ENCODE measurements around the gene GTPBP6.
"Not testable (repeated sequence)": the region's sequence is repeated elsewhere in the genome, so short reads cannot be mapped to it uniquely, and the experiment has no call there.

Gene GTPBP6

GRCh38 chrX:316351-317325 is 2.0 kb downstream of the GTPBP6 start:
- no peak for DNase-seq

DNA sequence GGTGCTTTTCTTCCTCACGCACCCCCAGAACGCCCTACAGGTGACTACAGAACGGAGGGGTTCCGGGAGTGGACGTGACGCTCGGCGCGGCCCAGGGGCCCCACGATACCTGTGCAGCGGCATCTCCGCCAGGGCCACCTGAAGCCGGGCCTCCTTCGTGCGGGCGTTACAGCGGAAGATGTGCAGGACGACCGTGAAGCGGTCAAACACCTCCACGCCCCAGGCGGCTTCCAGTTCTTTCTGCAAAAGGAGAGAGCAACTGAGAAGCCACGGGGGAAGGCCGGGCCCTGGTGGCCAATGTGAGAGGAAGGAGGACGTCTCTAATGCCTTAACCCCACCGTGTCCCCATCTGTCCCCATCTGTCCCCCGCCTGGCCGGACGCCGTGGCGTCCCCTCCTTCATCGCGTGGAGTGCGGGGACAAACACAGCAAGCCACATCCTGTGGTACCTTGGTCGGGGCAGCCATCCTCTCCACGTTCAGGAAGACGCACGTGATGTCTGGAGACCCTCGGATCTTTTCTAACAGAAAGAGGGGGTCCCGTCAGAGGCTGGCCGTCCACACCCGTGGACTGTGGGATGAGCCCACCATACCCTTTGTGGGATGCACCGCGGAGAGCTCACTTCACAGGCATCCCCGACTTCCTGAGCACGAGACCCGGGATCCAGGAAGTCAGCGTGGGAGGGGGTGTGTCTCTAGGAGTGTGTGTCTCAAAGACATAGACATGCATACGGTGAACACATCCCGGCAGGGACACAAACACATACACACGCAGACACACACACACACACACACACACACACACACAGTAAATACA is 3.6 kb downstream of the GTPBP6 start:
- DNase-seq = no peak

GRCh38 chrX:314049-314448 is 4.5 kb downstream of the GTPBP6 start:
- no peak for DNase-seq

DNA sequence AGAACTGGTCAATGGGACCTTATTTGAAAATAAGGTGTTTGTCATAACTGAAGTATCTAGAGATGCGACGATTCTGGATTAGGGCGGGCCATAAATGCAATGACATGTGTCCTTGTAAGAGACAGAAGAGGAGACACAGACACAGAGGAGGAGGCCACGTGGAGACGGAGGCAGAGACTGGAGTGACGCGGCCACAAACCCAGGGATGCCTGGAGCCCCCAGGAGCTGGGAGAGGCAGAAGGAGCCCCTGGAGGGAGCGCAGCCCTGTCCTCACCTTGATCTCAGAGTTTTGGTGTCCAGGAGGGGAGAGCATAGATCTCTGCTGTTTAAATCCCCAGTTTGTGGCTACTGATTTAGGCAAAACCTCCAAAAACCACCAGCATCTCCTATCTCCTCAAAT is 5.0 kb downstream of the GTPBP6 start:
- no peak for DNase-seq

DNA sequence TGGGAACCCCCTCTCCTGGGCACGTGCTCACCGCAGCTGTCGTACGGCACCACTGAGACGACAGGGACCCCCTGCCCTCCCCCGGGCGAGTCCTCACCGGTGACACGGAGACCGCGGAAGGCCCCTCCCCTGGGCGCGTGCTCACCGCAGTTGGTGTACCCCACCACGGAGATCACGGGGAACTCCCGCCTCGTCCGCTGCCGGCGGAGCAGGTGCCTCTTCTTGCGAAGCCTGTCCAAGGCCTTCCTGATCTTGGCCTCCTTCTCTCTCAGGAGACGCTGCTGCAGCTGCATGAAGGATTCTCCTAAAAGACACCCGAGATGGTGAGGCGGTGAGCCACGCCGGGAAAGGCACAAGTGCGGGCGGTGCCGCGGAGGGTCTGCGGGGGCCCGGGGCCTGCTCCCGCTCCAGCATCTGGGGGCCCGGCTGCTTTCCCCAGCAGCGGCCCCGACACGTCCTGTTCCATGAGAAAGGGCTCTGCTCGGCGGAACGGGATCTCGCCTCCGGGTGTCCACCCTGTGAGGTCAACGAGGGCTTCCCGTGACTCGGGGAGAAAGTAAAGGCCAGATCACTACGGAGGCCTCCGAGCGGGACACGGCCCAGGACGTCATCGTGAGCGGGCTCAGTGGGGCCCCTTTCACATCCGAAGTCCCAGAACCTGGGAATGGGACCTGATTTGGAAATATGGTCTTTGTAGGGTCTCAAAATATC is 5.8 kb downstream of the GTPBP6 start:
- no peak for DNase-seq

DNA sequence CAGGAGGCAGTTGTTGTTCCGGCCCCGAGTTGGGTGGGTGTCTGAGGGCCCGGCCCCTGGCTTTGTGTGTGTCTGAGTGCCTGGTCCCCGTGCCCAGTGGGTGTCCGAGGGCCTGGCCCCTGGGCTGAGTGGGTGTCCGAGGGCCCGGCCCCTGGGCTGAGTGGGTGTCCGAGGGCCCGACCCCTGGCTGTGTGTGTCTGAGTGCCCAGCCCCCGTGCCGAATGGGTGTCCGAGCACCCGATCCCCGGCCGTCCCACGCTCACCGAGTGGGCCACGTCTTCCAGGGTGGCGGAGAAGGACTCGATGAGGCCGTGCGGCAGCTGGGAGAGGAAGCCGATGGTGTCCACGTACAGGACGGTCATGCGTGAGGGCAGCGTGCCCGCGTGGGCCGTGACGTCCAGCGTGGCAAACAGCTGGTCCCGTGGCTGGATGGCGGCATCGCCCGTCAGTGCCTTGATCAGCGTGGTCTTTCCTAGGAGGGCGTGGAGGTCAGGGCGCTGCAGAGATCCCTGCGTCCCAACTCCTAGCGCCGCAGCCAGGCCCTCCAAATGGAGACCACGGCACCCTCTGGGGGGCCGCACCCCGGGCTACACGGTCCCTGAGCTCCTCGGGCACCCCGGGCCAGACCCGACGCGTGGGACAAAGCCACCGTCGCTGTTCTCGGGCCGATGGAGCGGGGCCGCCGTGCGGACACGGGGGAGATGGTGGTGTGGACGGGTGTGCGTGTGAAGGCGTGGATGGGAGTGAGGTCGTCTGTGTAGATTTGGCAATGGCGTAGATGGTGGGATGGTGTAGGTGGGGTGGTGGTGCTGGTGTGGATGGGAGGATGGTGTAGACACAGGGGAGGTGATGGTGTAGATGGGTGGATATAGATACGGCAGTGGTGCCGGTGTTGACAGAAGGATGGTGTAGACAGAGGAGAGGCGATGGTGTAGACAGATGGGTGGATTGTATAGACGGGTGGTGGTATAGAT is 7.2 kb downstream of the GTPBP6 start:
- DNase-seq = no peak

DNA sequence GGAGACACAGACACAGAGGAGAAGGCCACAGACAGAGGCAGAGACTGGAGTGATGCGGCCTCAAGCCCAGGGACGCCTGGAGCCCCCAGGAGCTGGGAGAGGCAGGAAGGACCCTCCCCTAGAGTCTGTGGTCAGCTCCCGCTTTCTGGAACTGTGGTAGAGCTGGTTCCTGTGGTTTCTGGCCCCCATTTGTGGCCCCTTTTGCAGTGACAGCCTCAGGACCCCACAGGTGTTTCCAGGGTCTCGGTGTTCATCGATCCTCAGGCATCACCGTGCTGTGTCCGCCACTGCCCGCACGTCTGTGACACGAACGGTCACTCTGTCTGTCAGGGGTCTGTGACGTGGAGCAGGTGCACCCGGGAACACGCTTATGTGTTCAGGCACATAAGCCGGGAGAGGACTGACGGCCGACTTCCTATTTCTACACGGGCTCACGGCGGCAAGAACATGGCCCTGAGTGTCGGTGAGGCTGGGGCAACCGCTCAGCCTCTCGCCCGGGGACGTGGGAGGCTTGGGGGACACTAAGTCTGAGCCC is 7.9 kb downstream of the GTPBP6 start:
- DNase-seq = no peak

- no peak for DNase-seq
These were observed 9.6 kb downstream of the GTPBP6 start for GRCh38 chrX:308821-309520.

GRCh38 chrX:307261-308111 is 11.1 kb downstream of the GTPBP6 start:
- no peak for DNase-seq

DNA sequence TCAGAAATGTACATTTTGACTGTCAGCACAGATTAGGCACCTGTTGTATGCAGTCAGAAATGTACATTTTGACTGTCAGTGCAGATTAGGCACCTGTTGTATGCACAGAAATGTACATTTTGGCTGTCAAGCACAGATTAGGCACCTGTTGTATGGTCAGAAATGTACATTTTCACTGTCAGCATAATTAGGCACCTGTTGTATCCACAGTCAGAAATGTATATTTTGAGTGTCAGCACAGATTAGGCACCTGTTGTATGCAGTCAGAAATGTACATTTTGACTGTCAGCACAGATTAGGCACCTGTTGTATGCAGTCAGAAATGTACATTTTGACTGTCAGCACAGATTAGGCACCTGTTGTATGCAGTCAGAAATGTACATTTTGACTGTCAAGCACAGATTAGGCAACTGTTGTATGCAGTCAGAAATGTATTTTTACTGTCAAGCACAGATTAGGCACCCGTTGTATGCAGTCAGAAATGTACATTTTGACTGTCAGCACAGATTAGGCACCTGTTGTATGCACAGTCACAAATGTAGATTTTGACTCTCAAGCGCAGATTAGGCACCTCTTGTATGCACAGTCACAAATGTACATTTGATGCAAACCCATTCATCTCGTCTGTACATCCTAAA is 11.9 kb downstream of the GTPBP6 start:
- not testable (repeated sequence) for DNase-seq

GRCh38 chrX:305781-306613 is 12.6 kb downstream of the GTPBP6 start:
- not testable (repeated sequence) for DNase-seq

DNA sequence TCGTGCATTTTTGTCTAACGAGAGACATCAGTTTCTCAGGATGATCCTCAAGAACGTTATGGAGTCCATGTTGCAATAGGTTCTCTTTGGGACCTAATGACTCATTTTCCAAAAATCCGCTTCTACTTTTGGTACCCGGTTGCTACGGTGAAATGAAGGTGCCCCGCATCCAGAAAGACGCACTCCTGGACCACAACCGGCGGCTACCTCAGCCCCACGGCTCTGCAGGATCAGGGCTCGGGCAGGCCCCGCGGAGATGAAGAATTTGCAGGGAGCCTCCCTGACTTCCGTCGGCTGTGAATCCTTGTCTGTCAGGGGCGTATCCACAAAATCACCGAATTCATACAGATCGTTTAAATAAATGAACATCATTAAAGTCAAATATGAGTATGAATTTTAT is 15.6 kb downstream of the GTPBP6 start:
- no peak for DNase-seq

DNA sequence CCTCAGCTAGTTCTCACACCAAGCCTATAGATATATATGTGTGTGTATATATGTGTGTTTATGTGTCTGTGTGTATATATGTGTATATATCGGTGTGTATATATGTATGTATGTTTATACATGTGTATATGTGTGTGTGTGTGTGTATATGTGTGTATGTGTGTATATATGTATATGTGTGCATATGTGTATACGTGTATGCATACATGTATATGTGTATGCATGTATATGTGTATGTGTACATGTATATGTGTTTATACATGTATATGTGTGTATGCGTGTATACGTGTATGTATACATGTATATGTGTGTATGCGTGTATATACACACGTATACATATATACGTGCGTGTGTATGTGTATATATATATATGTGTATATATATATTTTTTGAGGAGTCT is 18.3 kb downstream of the GTPBP6 start:
- DNase-seq = no peak

- no peak for DNase-seq
These were observed 19.6 kb downstream of the GTPBP6 start for GRCh38 chrX:298993-299392.

DNA sequence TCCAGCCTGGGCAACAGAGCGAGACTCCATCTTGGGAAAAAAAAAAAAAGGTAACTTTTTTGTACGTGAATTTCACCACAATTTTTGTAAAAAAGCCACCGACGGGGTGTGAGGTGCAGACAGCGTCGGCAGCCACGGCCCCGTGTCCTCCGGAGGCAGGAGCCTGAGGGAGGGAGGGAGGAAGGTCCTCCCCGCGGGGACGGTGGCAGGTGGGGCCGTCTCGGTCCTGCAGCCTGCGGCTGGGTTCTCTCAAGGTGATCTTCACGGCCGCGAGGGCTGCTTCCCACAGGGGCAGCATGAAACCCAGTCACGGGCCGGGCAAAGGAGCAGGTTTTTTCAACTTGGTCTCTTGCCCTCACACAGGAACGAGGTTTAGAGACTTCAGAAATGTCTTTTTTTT is 23.5 kb downstream of the GTPBP6 start:
- DNase-seq = no peak

DNA sequence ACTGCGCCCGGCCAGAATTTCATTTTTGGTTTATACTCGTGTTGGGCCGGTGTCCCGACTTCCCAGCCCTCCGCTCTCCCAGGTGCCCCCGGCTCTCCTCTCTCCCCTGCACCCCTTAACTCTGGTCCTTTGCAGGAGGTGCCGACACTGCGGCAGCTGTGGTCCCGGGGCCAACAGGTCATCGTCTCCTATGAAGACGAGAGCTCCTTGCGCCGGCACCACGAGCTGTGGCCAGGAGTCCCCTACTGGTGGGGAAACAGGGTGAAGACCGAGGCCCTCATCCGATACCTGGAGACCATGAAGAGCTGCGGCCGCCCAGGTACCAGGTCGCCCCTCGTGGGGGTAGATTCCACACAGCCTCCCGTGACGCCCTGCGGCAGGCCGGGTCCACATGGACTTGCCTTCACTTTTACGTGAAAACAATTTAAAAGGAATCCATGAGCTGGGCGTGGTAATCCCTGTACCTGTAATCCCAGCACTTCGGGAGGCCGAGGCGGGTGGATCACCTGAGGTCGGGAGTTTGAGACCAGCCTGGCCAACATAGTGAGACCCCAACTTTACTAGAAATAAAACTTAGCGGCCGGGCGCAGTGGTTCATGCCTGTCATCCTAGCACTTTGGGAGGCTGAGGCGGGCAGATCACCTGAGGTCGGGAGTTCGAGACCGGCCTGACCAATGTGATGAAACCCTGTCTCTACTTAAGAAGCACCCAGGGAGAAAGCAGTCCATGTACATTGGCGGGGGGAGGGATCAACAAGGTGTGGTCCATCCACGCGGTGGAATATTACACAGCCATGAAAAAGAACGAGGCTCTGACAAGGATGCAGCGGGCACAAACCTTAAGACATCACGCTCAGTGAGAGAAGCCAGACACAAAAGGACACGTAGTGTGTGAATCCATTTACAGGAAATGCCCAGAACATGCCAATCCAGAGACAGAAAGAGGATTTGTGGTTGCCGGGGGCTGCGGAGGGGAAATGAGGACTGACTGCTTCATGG is 25.4 kb downstream of the GTPBP6 start:
- no peak for DNase-seq

- DNase-seq = no peak
These were observed 27.1 kb downstream of the GTPBP6 start for GRCh38 chrX:291411-291901.
